H1 (cell line): ENCODE data around the gene SLC1A2. TPM values are rescaled to one million over a fixed set of nuclear protein-coding genes. Genes with fewer than 3 reads are reported as not detected.

ENCODE experiments used
- CTCF ChIA-PET: fragments of 300-600 bp; sonication (Branson Sonifier 250); formaldehyde crosslinking; loops from one replicate; lab custom pipeline; 2021; ENCODE audit not compliant: partially characterized antibody; lab: Charles Lee
- POLR2A ChIA-PET: fragments of 300-600 bp; sonication (Branson Sonifier 250); formaldehyde crosslinking; loops from one replicate; lab custom pipeline; 2021; ENCODE audit warnings: inconsistent platforms; ENCODE audit not compliant: partially characterized antibody; lab: Charles Lee
- DNase-seq, 2 experiments: peaks; one replicate each; pipeline versions ENCODE4 v3.0.0 to v3.0.0-alpha.2; 2010 to 2022; ENCODE audit warnings: low spot score in 2 of 2, low read depth in 1 of 2, mixed read lengths in 1 of 2
- FAIRE-seq: peaks from 2 replicates; lab custom pipeline; 2011; peaks lifted over from hg19 to GRCh38; lab: Jason Lieb, UNC
- H2AFZ ChIP-seq: 2 replicates; pipeline ENCODE4 v1.8.1; 2012; ENCODE audit warnings: low read length, inconsistent platforms
- H2AK5ac ChIP-seq: 2 replicates; pipeline ENCODE4 v1.6.1; 2013; ENCODE audit warnings: low read depth, low read length
- H2BK120ac ChIP-seq: replicated peaks from 2 replicates; pipeline ENCODE3; 2013; ENCODE audit warnings: low read depth, low read length, inconsistent platforms
- H2BK12ac ChIP-seq: 2 replicates; pipeline ENCODE4 v1.6.1; 2013; ENCODE audit warnings: low read depth, low read length
- H2BK15ac ChIP-seq: 2 replicates; pipeline ENCODE4 v1.6.1; 2013; ENCODE audit warnings: low read length
- H2BK20ac ChIP-seq: 2 replicates; pipeline ENCODE4 v1.6.1; 2013; ENCODE audit warnings: low read length
- H2BK5ac ChIP-seq: 2 replicates; pipeline ENCODE4 v1.6.1; 2013; ENCODE audit warnings: low read depth, low read length
- H3K14ac ChIP-seq: 2 replicates; pipeline ENCODE4 v1.6.1; 2013; ENCODE audit warnings: inconsistent platforms; ENCODE audit not compliant: insufficient read length
- H3K18ac ChIP-seq: 2 replicates; pipeline ENCODE4 v1.6.1; 2013; ENCODE audit warnings: low read length; ENCODE audit errors: extremely low read depth
- H3K23ac ChIP-seq: 2 replicates; pipeline ENCODE4 v1.6.1; 2013; ENCODE audit warnings: inconsistent platforms; ENCODE audit not compliant: insufficient read length
- H3K23me2 ChIP-seq: 2 replicates; pipeline ENCODE4 v1.6.1; 2013; ENCODE audit warnings: low read depth, low read length
- H3K27ac ChIP-seq: 2 replicates; pipeline ENCODE4 v1.6.1; 2011; ENCODE audit warnings: low read depth, low read length, inconsistent platforms
- H3K27me3 ChIP-seq, 4 experiments: replicated peaks in 1 of 4; 1 replicate in 1 of 4; 2 replicates in 3 of 4; pipeline versions ENCODE4 v1.6.1 to v1.8.1; 2011 to 2013; ENCODE audit warnings: low read length in 3 of 4, mild to moderate bottlenecking in 3 of 4, inconsistent platforms in 2 of 4, mixed read lengths in 2 of 4, moderate library complexity in 1 of 4; ENCODE audit not compliant: control insufficient read depth in 3 of 4, insufficient read depth in 3 of 4; ENCODE audit errors: extremely low read depth in 1 of 4
- H3K36me3 ChIP-seq, 4 experiments: 2 replicates each; pipeline versions ENCODE4 v1.6.1 to v1.8.1; 2011 to 2013; ENCODE audit warnings: mild to moderate bottlenecking in 4 of 4, low read length in 3 of 4, moderate library complexity in 2 of 4, control low read depth in 1 of 4, inconsistent platforms in 1 of 4; ENCODE audit not compliant: insufficient read depth in 4 of 4, control insufficient read depth in 2 of 4
- H3K4ac ChIP-seq: replicated peaks from 2 replicates; pipeline ENCODE3; 2013; ENCODE audit warnings: low read length, low read depth, mixed read lengths, inconsistent platforms; ENCODE audit not compliant: insufficient read length
- H3K4me1 ChIP-seq, 4 experiments: replicated peaks in 1 of 4; 1 replicate in 1 of 4; 2 replicates in 3 of 4; pipeline versions ENCODE4 v1.6.1 to v1.8.1; 2011 to 2013; ENCODE audit warnings: low read length in 3 of 4, inconsistent platforms in 2 of 4, mixed read lengths in 1 of 4; ENCODE audit not compliant: insufficient read depth in 4 of 4, control insufficient read depth in 3 of 4
- H3K4me2 ChIP-seq, 2 experiments: 2 replicates each; pipeline versions ENCODE4 v1.6.1 to v1.8.1; 2011 to 2013; ENCODE audit warnings: low read depth in 2 of 2, low read length in 2 of 2, control low read depth in 1 of 2, inconsistent platforms in 1 of 2, mild to moderate bottlenecking in 1 of 2; ENCODE audit not compliant: insufficient read depth in 1 of 2
- H3K4me3 ChIP-seq, 4 experiments: fragments of 200-600, 300-600 bp in 1 of 4; sonication (generic), shearing (Covaris generic), sonication (Bioruptor Twin) in 1 of 4; 2 replicates each; pipeline versions ENCODE4 v1.5.1 to v1.8.1; 2011 to 2016; ENCODE audit warnings: low read length in 4 of 4, low read depth in 3 of 4, control low read depth in 2 of 4, inconsistent platforms in 2 of 4, mild to moderate bottlenecking in 2 of 4, mixed read lengths in 1 of 4, moderate library complexity in 1 of 4; ENCODE audit not compliant: insufficient read depth in 2 of 4; ENCODE audit errors: extremely low read depth in 1 of 4
- H3K56ac ChIP-seq: replicated peaks from 2 replicates; pipeline ENCODE3; 2013; ENCODE audit warnings: low read depth, mild to moderate bottlenecking, mixed read lengths, low read length, inconsistent platforms; ENCODE audit not compliant: insufficient read length
- H3K79me1 ChIP-seq: 2 replicates; pipeline ENCODE4 v1.6.1; 2013; ENCODE audit warnings: low read depth, low read length, control low read depth
- H3K79me2 ChIP-seq, 2 experiments: 2 replicates each; pipeline versions ENCODE4 v1.6.1 to v1.8.1; 2012 to 2013; ENCODE audit warnings: low read length in 2 of 2, mild to moderate bottlenecking in 2 of 2, inconsistent platforms in 1 of 2; ENCODE audit not compliant: insufficient read depth in 2 of 2, control insufficient read depth in 1 of 2
- H3K9ac ChIP-seq, 4 experiments: replicated peaks in 1 of 4; 1 replicate in 1 of 4; 2 replicates in 3 of 4; pipeline versions ENCODE4 v1.6.1 to v1.8.1; 2011 to 2013; ENCODE audit warnings: low read depth in 3 of 4, low read length in 3 of 4, control low read depth in 2 of 4, mild to moderate bottlenecking in 2 of 4, moderate library complexity in 2 of 4, inconsistent platforms in 1 of 4; ENCODE audit errors: extremely low read depth in 1 of 4
- H3K9me3 ChIP-seq, 2 experiments: 2 replicates each; pipeline versions ENCODE4 v1.6.1 to v1.8.1; 2012 to 2013; ENCODE audit warnings: mild to moderate bottlenecking in 2 of 2, moderate library complexity in 2 of 2, control low read depth in 1 of 2, inconsistent platforms in 1 of 2, low read depth in 1 of 2, low read length in 1 of 2, mixed read lengths in 1 of 2; ENCODE audit not compliant: insufficient read depth in 2 of 2
- H4K20me1 ChIP-seq, 2 experiments: replicated peaks in 1 of 2; 2 replicates each; pipeline versions ENCODE3 to v1.8.1; 2011 to 2013; ENCODE audit warnings: inconsistent platforms in 2 of 2, low read length in 2 of 2, mild to moderate bottlenecking in 1 of 2; ENCODE audit not compliant: insufficient read depth in 2 of 2, control insufficient read depth in 1 of 2
- H4K5ac ChIP-seq: 2 replicates; pipeline ENCODE4 v1.6.1; 2013; ENCODE audit warnings: low read length, low read depth, mixed read lengths, inconsistent platforms; ENCODE audit not compliant: insufficient read length
- H4K8ac ChIP-seq: 2 replicates; pipeline ENCODE4 v1.8.0; 2013; ENCODE audit warnings: mild to moderate bottlenecking, moderate library complexity, low read length, inconsistent platforms; ENCODE audit not compliant: insufficient read depth; ENCODE audit errors: extremely low read depth
- H4K91ac ChIP-seq: replicated peaks from 2 replicates; pipeline ENCODE3; 2013; ENCODE audit warnings: low read length, mixed read lengths, inconsistent platforms; ENCODE audit not compliant: insufficient read length
- WGBS, 2 experiments: shearing (Covaris generic) in 1 of 2; methylation state at CpG; one replicate each; pipeline versions ENCODE4 v1.1.6 to v1.1.7; 2013 to 2015; ENCODE audit warnings: low lambda C conversion rate in 2 of 2, mixed read lengths in 2 of 2, inconsistent platforms in 1 of 2, low coverage in 1 of 2, missing lambda C conversion rate in 1 of 2; ENCODE audit not compliant: insufficient replicate concordance in 2 of 2, insufficient coverage in 1 of 2, insufficient read length in 1 of 2; ENCODE audit errors: extremely low coverage in 1 of 2, missing lambda C conversion rate in 1 of 2; 5-methylcytosine and 5-hydroxymethylcytosine counted together
- polyA plus RNA-seq, 7 experiments: library from polyadenylated mRNA; depleted of rRNA in 3 of 7; stranded (reverse) in 5 of 7; unstranded in 2 of 7; fragments of >200 nt in 5 of 7; fragments of 200-250 nt in 2 of 7; gene quantifications; 1 replicate in 5 of 7; 2 replicates in 1 of 7; 4 replicates in 1 of 7; pipeline versions ENCODE4 v1.2.1 to v1.2.3, GENCODE V29; 2011 to 2013; ENCODE audit warnings: missing spikeins in 2 of 7, mixed read lengths in 2 of 7
- total RNA-seq: library from RNA; stranded (reverse); fragmentation: NEBNext Ultra II Directional; extraction: Animal tissue kit (Norgen Biotek cat#: 25700); gene quantifications from 2 replicates; pipeline ENCODE4 v1.2.1, GENCODE V29; 2021

The SLC1A2 gene
- total and polyA plus RNA-seq, 2 of the 8 experiments (the other 6 are each of a cell fraction or from before 2014, with no cell fraction given): 0.57 to 1.2 TPM

DNA sequence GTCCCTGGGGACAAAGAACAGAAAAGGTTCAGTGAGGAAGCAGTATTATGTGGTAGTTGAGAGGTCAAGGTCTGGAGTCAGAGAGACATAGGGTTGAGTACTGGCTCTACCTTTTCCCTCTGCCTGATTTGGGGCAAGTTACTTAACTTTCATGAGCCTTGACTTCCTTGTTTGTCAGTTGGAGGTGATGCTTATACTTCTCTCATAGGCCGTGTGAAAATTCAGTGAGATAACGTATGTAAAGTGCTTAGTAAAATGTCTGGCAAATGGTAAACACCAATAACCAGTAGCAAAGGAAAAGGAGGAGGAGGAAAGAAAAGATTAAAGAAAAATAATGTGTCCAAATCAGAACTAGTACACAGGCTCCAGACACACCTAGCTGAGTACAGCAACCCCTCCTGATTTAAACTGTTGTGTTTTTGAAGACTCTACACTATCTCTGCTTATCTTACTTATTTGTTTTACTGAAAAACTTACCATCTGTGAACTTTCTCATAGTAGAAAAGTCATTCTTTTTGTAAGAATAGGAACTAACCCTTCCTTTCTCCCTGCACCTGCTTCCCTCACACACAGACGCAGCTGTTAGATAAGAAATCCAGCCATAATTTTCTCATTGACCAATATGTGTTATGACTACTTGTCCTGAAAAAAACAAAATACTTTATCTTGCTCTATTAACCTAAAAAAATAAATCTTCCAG, 153.5 kb downstream of the SLC1A2 start:
- H2BK120ac ChIP-seq: no peak overlapping the region
- no peaks in the 10 kb centered on the region for H4K20me1 ChIP-seq
- ChIA-PET POLR2A (no interaction called here), CTCF (interaction anchor here (2.2 kb wide), 1 partner anchor 40 kb away, joined by 6 read pairs; no protein-coding TSS in a partner anchor)
- no peak overlapping the region for H2BK12ac ChIP-seq
- no peak overlapping the region for H2AK5ac ChIP-seq
- no peak overlapping the region for H3K4me3 ChIP-seq
- no peak overlapping the region for H3K56ac ChIP-seq
- H2BK5ac ChIP-seq: no peak overlapping the region
- H3K14ac ChIP-seq: no peak overlapping the region
- H4K5ac ChIP-seq: no peak overlapping the region
- WGBS, 2 experiments: 85% methylated on average over 3 of the region's 3 CpGs; no CpG with 5 or more reads in 1 of the 2 experiments
- FAIRE-seq (no peak), DNase-seq (no peak)
- no peak overlapping the region for H3K18ac ChIP-seq
- H3K23ac ChIP-seq: no peak overlapping the region
- no peaks in the 10 kb centered on the region; a peak in 1 of 7 replicates for H3K27me3 ChIP-seq
- no peak overlapping the region for H3K9ac ChIP-seq
- H3K36me3 ChIP-seq: no peaks in the 10 kb centered on the region
- H2BK20ac ChIP-seq: no peak overlapping the region
- no peak overlapping the region for H3K27ac ChIP-seq
- no peak overlapping the region for H4K91ac ChIP-seq
- H4K8ac ChIP-seq: no peak overlapping the region
- no peaks in the 10 kb centered on the region for H3K4me1 ChIP-seq
- no peaks in the 10 kb centered on the region for H3K79me1 ChIP-seq
- no peaks in the 10 kb centered on the region for H3K23me2 ChIP-seq
- H3K9me3 ChIP-seq: no peaks in the 10 kb centered on the region
- H2AFZ ChIP-seq: no peak overlapping the region
- H3K4ac ChIP-seq: no peak overlapping the region
- H2BK15ac ChIP-seq: no peak overlapping the region
- H3K4me2 ChIP-seq: no peak overlapping the region
- no peaks in the 10 kb centered on the region for H3K79me2 ChIP-seq
